Skeletal muscle tissue (tissue), 4 donors: ENCODE results near the gene DGKG. TPM values are rescaled to one million over a fixed set of nuclear protein-coding genes. Genes with fewer than 3 reads are reported as not detected.

ENCODE experiments used
- H3K27ac ChIP-seq: one replicate; pipeline ENCODE4 v1.7.0; 2013; ENCODE audit warnings: mild to moderate bottlenecking, low read depth, low read length, inconsistent platforms
- H3K27me3 ChIP-seq, 3 donors: one replicate each; pipeline ENCODE4 v1.7.0; 2013; ENCODE audit warnings: low read length in 3 of 3; ENCODE audit not compliant: control insufficient read depth in 3 of 3, insufficient read depth in 3 of 3
- H3K36me3 ChIP-seq, 3 donors: one replicate each; pipeline ENCODE4 v1.7.0; 2013; ENCODE audit warnings: low read length in 3 of 3; ENCODE audit not compliant: control insufficient read depth in 3 of 3, insufficient read depth in 3 of 3
- H3K4me1 ChIP-seq, 3 donors: one replicate each; pipeline ENCODE4 v1.7.0; 2013; ENCODE audit warnings: low read length in 3 of 3, mild to moderate bottlenecking in 3 of 3; ENCODE audit not compliant: control insufficient read depth in 3 of 3, insufficient read depth in 3 of 3
- H3K4me3 ChIP-seq, 3 donors: one replicate each; pipeline ENCODE4 v1.7.0; 2013; ENCODE audit warnings: low read length in 3 of 3
- H3K9ac ChIP-seq, 3 donors: one replicate each; pipeline ENCODE4 v1.7.0; 2013; ENCODE audit warnings: low read length in 3 of 3, mild to moderate bottlenecking in 3 of 3, moderate library complexity in 2 of 3, low read depth in 1 of 3
- H3K9me3 ChIP-seq, 3 donors: one replicate each; pipeline ENCODE4 v1.7.0; 2013; ENCODE audit warnings: low read length in 3 of 3; ENCODE audit not compliant: control insufficient read depth in 3 of 3
- total RNA-seq: library from RNA; depleted of rRNA; stranded (reverse); fragments of >200 nt; gene quantifications from one replicate; pipeline ENCODE4 v1.2.3, GENCODE V29; 2014
- donor health status: Osteomylitis.

DGKG gene
- total RNA-seq, 1 donor from 2014 or later: 2.6 TPM

GRCh38 chr3:186283096-186283495 is 78.9 kb downstream of the DGKG start:
- Histone ChIP-seq H3K4me1 (no peaks in the 10 kb centered on the region), H3K36me3 (no peaks in the 10 kb centered on the region), H3K4me3 (no peak overlapping the region), H3K9me3 (no peaks in the 10 kb centered on the region), H3K27me3 (peaks cover 0 to 3% (median 3%) of the 10 kb centered on the region in 3 donors), H3K27ac (no peak overlapping the region), H3K9ac (no peak overlapping the region)

- H3K9ac ChIP-seq: no peak overlapping the region
- no peak overlapping the region for H3K27ac ChIP-seq
- no peaks in the 10 kb centered on the region for H3K4me1 ChIP-seq
- no peak overlapping the region for H3K4me3 ChIP-seq
- no peaks in the 10 kb centered on the region for H3K36me3 ChIP-seq
- H3K9me3 ChIP-seq: no peaks in the 10 kb centered on the region
- H3K27me3 ChIP-seq: peaks cover 0 to 3% (median 3%) of the 10 kb centered on the region in 3 donors
Measured at GRCh38 chr3:186281176-186281575, 80.9 kb downstream of the DGKG start.

- Histone ChIP-seq H3K4me3 (no peak overlapping the region), H3K36me3 (no peaks in the 10 kb centered on the region), H3K4me1 (no peaks in the 10 kb centered on the region), H3K27me3 (peaks cover 0 to 3% (median 3%) of the 10 kb centered on the region in 3 donors), H3K9me3 (no peaks in the 10 kb centered on the region), H3K27ac (no peak overlapping the region), H3K9ac (no peak overlapping the region)
Measured at GRCh38 chr3:186280737-186281136, 81.3 kb downstream of the DGKG start.

GRCh38 chr3:186277268-186277909 is 84.6 kb downstream of the DGKG start:
- H3K27ac ChIP-seq: no peak overlapping the region
- no peaks in the 10 kb centered on the region for H3K9me3 ChIP-seq
- H3K4me3 ChIP-seq: no peak overlapping the region
- no peak overlapping the region for H3K9ac ChIP-seq
- peaks cover 0 to 3% (median 3%) of the 10 kb centered on the region in 3 donors for H3K27me3 ChIP-seq
- no peaks in the 10 kb centered on the region for H3K4me1 ChIP-seq
- H3K36me3 ChIP-seq: no peaks in the 10 kb centered on the region

- Histone ChIP-seq H3K27me3 (peaks cover 0 to 3% (median 3%) of the 10 kb centered on the region in 3 donors), H3K4me3 (no peak overlapping the region), H3K4me1 (no peaks in the 10 kb centered on the region), H3K9ac (no peak overlapping the region), H3K9me3 (no peaks in the 10 kb centered on the region), H3K36me3 (no peaks in the 10 kb centered on the region), H3K27ac (no peak overlapping the region)
Measured at GRCh38 chr3:186275436-186275835, 86.6 kb downstream of the DGKG start.

GRCh38 chr3:186273586-186273985 is 88.4 kb downstream of the DGKG start:
- Histone ChIP-seq H3K27ac (no peak overlapping the region), H3K9ac (no peak overlapping the region), H3K27me3 (peaks cover 0 to 2% (median 0%) of the 10 kb centered on the region in 3 donors), H3K36me3 (no peaks in the 10 kb centered on the region), H3K4me3 (no peak overlapping the region), H3K4me1 (no peaks in the 10 kb centered on the region), H3K9me3 (no peaks in the 10 kb centered on the region)

- no peak overlapping the region for H3K27ac ChIP-seq
- no peak overlapping the region for H3K4me3 ChIP-seq
- H3K27me3 ChIP-seq: peaks cover 0 to 8% (median 0%) of the 10 kb centered on the region in 3 donors
- no peaks in the 10 kb centered on the region for H3K36me3 ChIP-seq
- H3K9me3 ChIP-seq: no peaks in the 10 kb centered on the region
- H3K4me1 ChIP-seq: no peaks in the 10 kb centered on the region
- H3K9ac ChIP-seq: no peak overlapping the region
Measured at GRCh38 chr3:186270701-186271100, 91.3 kb downstream of the DGKG start.

GRCh38 chr3:186268616-186269448 is 93.2 kb downstream of the DGKG start:
- Histone ChIP-seq H3K9me3 (no peaks in the 10 kb centered on the region), H3K9ac (no peak overlapping the region), H3K27me3 (peaks cover 0 to 8% (median 0%) of the 10 kb centered on the region in 3 donors), H3K4me1 (no peaks in the 10 kb centered on the region), H3K36me3 (no peaks in the 10 kb centered on the region), H3K4me3 (no peak overlapping the region), H3K27ac (no peak overlapping the region)

- H3K9me3 ChIP-seq: no peaks in the 10 kb centered on the region
- no peak overlapping the region for H3K27ac ChIP-seq
- peaks cover 0 to 8% (median 0%) of the 10 kb centered on the region in 3 donors for H3K27me3 ChIP-seq
- no peak overlapping the region for H3K4me3 ChIP-seq
- H3K9ac ChIP-seq: no peak overlapping the region
- no peaks in the 10 kb centered on the region for H3K4me1 ChIP-seq
- no peaks in the 10 kb centered on the region for H3K36me3 ChIP-seq
Measured at GRCh38 chr3:186267758-186268157, 94.3 kb downstream of the DGKG start.
